Astrocyte (in vitro differentiated cells and primary cell): ENCODE data around the gene ANKHD1. TPM values are rescaled to one million over a fixed set of nuclear protein-coding genes. Genes with fewer than 3 reads are reported as not detected.

ENCODE experiments used
- DNase-seq: peaks from one replicate; pipeline ENCODE4 v3.0.0-alpha.2; 2010; ENCODE audit warnings: low read depth
- FAIRE-seq: peaks from 2 replicates; lab custom pipeline; 2011; peaks lifted over from hg19 to GRCh38; lab: Jason Lieb, UNC
- H2AFZ ChIP-seq: 2 replicates; pipeline ENCODE4 v1.6.0; 2012; ENCODE audit warnings: low read depth, low read length, inconsistent platforms
- H3K27ac ChIP-seq: 2 replicates; pipeline ENCODE4 v1.5.1; 2011; ENCODE audit warnings: low read depth, low read length, inconsistent platforms
- H3K27me3 ChIP-seq: 2 replicates; pipeline ENCODE4 v1.6.0; 2011; ENCODE audit warnings: low read length, inconsistent platforms; ENCODE audit not compliant: insufficient read depth
- H3K36me3 ChIP-seq: 2 replicates; pipeline ENCODE4 v1.5.1; 2011; ENCODE audit warnings: low read length, inconsistent platforms; ENCODE audit not compliant: insufficient read depth
- H3K4me1 ChIP-seq: 2 replicates; pipeline ENCODE4 v1.5.1; 2011; ENCODE audit warnings: low read length, inconsistent platforms; ENCODE audit not compliant: insufficient read depth
- H3K4me2 ChIP-seq: 2 replicates; pipeline ENCODE4 v1.6.0; 2012; ENCODE audit warnings: low read length, inconsistent platforms
- H3K4me3 ChIP-seq: 2 replicates; pipeline ENCODE4 v1.5.1; 2011; ENCODE audit warnings: low read depth, mild to moderate bottlenecking, low read length, inconsistent platforms; ENCODE audit not compliant: insufficient read depth
- H3K79me2 ChIP-seq: 2 replicates; pipeline ENCODE4 v1.6.0; 2012; ENCODE audit warnings: mild to moderate bottlenecking, low read length, inconsistent platforms; ENCODE audit not compliant: insufficient read depth
- H3K9ac ChIP-seq: 2 replicates; pipeline ENCODE4 v1.6.0; 2012; ENCODE audit warnings: mild to moderate bottlenecking, low read length, inconsistent platforms
- H3K9me3 ChIP-seq: 2 replicates; pipeline ENCODE4 v1.5.1; 2012; ENCODE audit warnings: low read depth, mild to moderate bottlenecking, low read length, inconsistent platforms; ENCODE audit not compliant: insufficient read depth
- H4K20me1 ChIP-seq: 2 replicates; pipeline ENCODE4 v1.6.0; 2012; ENCODE audit warnings: low read length, inconsistent platforms; ENCODE audit not compliant: insufficient read depth
- H3K27ac Mint-ChIP-seq: one replicate; pipeline ENCODE4 v1.8.0; 2021; ENCODE audit warnings: mild to moderate bottlenecking, mixed read lengths; ENCODE audit not compliant: unreplicated experiment
- H3K27me3 Mint-ChIP-seq: one replicate; pipeline ENCODE4 v1.8.0; 2021; ENCODE audit warnings: low read depth, mixed read lengths; ENCODE audit not compliant: unreplicated experiment
- H3K36me3 Mint-ChIP-seq: one replicate; pipeline ENCODE4 v1.8.0; 2021; ENCODE audit warnings: low read depth, mixed read lengths; ENCODE audit not compliant: unreplicated experiment
- H3K4me1 Mint-ChIP-seq: one replicate; pipeline ENCODE4 v1.8.0; 2021; ENCODE audit warnings: low read depth, mixed read lengths; ENCODE audit not compliant: unreplicated experiment
- H3K4me3 Mint-ChIP-seq: one replicate; pipeline ENCODE4 v1.8.0; 2021; ENCODE audit warnings: mild to moderate bottlenecking, moderate library complexity, mixed read lengths; ENCODE audit not compliant: unreplicated experiment
- H3K9me3 Mint-ChIP-seq: one replicate; pipeline ENCODE4 v1.8.0; 2021; ENCODE audit warnings: mild to moderate bottlenecking, mixed read lengths; ENCODE audit not compliant: unreplicated experiment
- EZH2 ChIP-seq: IDR thresholded peaks from 2 replicates; pipeline ENCODE4 v1.6.1; 2012; ENCODE audit warnings: mild to moderate bottlenecking, low read length, inconsistent platforms; ENCODE audit not compliant: insufficient read depth
- total RNA-seq: library from RNA; stranded (reverse); gene quantifications from 2 replicates; pipeline ENCODE4 v1.2.1, GENCODE V29; 2021
- TF ChIP-seq, protein P1 (sequence below): IDR thresholded peaks from 2 replicates; pipeline ENCODE4 v1.5.1; 2011; ENCODE audit warnings: low read depth, mild to moderate bottlenecking, inconsistent platforms, low read length, moderate library complexity; ENCODE audit not compliant: insufficient read depth

Gene ANKHD1
- total RNA-seq, 1 donor from 2014 or later, result 56.5 TPM

DNA sequence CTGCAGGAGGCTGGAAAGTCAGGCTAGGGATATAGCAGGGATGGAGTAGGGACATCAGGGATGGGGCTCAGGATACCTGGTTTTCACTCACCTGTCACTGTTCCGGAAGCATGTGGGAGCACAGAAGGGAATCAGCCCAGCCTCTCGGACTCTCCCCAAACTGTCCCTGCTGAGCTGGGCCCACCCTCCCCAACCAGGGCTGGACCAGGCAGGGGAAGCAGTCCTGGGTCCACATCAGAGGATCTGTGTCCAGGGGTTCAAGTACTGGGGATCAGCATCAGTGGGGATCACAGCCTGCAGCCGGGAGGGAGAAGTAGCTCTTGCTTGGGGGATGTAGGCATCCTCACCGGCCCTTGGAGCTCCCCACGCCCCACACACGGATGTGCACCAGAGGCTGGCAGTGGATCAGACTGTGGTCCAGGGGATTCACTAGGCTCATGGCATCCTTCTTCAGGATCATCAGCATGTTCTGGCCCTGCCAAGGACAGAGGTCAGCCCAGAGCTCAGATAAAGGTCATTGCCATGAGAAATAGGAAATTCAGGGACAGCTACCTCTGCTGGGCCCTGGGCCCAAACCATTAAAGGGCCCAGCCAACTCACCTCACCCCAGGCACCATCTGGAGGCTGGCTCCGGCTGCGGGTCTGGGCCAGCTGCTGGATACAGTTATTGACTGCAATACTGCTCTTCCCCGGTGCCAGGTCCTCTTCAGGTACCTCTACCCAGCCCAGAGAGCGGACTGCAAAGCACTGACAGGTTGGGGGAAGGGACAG lies 160.3 kb downstream of the ANKHD1 start:
- no peak overlapping the region for H3K27ac ChIP-seq
- no peak overlapping the region for H3K4me2 ChIP-seq
- no peak overlapping the region for H3K9ac ChIP-seq
- no peak for TF ChIP-seq EZH2
- TF ChIP-seq, protein P1, sequence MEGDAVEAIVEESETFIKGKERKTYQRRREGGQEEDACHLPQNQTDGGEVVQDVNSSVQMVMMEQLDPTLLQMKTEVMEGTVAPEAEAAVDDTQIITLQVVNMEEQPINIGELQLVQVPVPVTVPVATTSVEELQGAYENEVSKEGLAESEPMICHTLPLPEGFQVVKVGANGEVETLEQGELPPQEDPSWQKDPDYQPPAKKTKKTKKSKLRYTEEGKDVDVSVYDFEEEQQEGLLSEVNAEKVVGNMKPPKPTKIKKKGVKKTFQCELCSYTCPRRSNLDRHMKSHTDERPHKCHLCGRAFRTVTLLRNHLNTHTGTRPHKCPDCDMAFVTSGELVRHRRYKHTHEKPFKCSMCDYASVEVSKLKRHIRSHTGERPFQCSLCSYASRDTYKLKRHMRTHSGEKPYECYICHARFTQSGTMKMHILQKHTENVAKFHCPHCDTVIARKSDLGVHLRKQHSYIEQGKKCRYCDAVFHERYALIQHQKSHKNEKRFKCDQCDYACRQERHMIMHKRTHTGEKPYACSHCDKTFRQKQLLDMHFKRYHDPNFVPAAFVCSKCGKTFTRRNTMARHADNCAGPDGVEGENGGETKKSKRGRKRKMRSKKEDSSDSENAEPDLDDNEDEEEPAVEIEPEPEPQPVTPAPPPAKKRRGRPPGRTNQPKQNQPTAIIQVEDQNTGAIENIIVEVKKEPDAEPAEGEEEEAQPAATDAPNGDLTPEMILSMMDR, result no peak
- H3K79me2 ChIP-seq, result peaks cover 37% of the 10 kb centered on the region
- H3K4me1 Mint-ChIP-seq, result peaks cover 12% of the 10 kb centered on the region
- H3K36me3 ChIP-seq, result peaks cover 7% of the 10 kb centered on the region
- H3K36me3 Mint-ChIP-seq, result peaks cover 16% of the 10 kb centered on the region
- H3K4me3 ChIP-seq, result no peak overlapping the region
- no peak overlapping the region for H2AFZ ChIP-seq
- no peaks in the 10 kb centered on the region for H3K27me3 ChIP-seq
- H3K4me1 ChIP-seq, result peaks cover 23% of the 10 kb centered on the region
- H3K9me3 Mint-ChIP-seq, result no peaks in the 10 kb centered on the region
- H3K27ac Mint-ChIP-seq, result no peak overlapping the region
- DNase-seq (no peak), FAIRE-seq (no peak)
- H3K4me3 Mint-ChIP-seq, result peak overlapping the region; percentile 90
- peaks cover 4% of the 10 kb centered on the region for H4K20me1 ChIP-seq
- no peaks in the 10 kb centered on the region for H3K27me3 Mint-ChIP-seq
- H3K9me3 ChIP-seq, result no peaks in the 10 kb centered on the region

DNA sequence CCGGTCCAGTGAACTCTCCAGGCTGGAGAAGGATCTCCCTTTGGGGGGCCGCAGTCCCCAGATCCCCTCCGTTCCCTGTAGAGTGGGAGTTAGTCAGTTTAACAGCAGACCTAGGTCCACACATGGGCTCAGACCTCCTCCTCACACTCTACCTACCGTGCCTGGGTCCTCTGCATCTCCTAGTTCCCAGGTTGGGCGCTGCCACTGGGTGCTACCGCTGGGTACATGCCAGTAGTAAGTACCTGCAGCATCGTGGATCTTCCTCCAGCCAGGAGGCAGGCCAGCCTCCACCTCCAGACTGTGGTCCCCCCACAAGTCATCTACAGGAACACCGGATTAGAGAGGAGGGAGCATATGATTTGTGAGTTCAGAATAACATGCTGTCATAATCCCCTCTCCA lies 162.0 kb downstream of the ANKHD1 start:
- Mint-ChIP-seq H3K27ac (peak overlapping the region; percentile 94), H3K4me1 (peaks cover 6% of the 10 kb centered on the region), H3K36me3 (peaks cover 23% of the 10 kb centered on the region), H3K4me3 (peak overlapping the region; percentile 90), H3K9me3 (no peaks in the 10 kb centered on the region), H3K27me3 (no peaks in the 10 kb centered on the region)
- H4K20me1 ChIP-seq, result peaks cover 11% of the 10 kb centered on the region
- H3K9ac ChIP-seq, result peak overlapping the region; percentile 97
- peaks cover 18% of the 10 kb centered on the region for H3K4me1 ChIP-seq
- H3K4me3 ChIP-seq, result peak overlapping the region; percentile 99
- peak overlapping the region; percentile 100 for H3K4me2 ChIP-seq
- H3K79me2 ChIP-seq, result peaks cover 43% of the 10 kb centered on the region
- peak overlapping the region; percentile 83 for H3K27ac ChIP-seq
- TF ChIP-seq EZH2, result no peak
- TF ChIP-seq, protein P1, result no peak
- DNase-seq (no peak), FAIRE-seq (no peak)
- H3K9me3 ChIP-seq, result no peaks in the 10 kb centered on the region
- peak overlapping the region; percentile 92 for H2AFZ ChIP-seq
- H3K27me3 ChIP-seq, result no peaks in the 10 kb centered on the region
- H3K36me3 ChIP-seq, result peaks cover 9% of the 10 kb centered on the region
